ENCODE data around the gene TENM4.

The TENM4 gene

GRCh38 chr11:78906566-78906965 is 534.3 kb downstream of the TENM4 start:
- TF ChIP-seq REST (IDR thresholded peaks at IDR 0.05; ENCODE audit: insufficient read depth in 1 of 2, low read depth in 2 of 2, low read length in 2 of 2), result no peak
- TF ChIP-seq POLR2AphosphoS5 (IDR thresholded peaks at IDR 0.05; ENCODE audit: low read depth, low read length), result no peak
- TF ChIP-seq TAF1 (IDR thresholded peaks at IDR 0.05; ENCODE audit: borderline replicate concordance, insufficient read depth, low read length), result no peak
- no peak for TF ChIP-seq SIN3A (IDR thresholded peaks at IDR 0.05; ENCODE audit: borderline replicate concordance, insufficient read depth, low read length)
- no peak for TF ChIP-seq FOXP2 (optimal IDR thresholded peaks at IDR 0.05; ENCODE audit: borderline replicate concordance, extremely low read depth, extremely low read length, insufficient read depth)

GRCh38 chr11:78905756-78906155 is 535.1 kb downstream of the TENM4 start:
- no peak for TF ChIP-seq TAF1 (IDR thresholded peaks at IDR 0.05; ENCODE audit: borderline replicate concordance, insufficient read depth, low read length)
- TF ChIP-seq SIN3A (IDR thresholded peaks at IDR 0.05; ENCODE audit: borderline replicate concordance, insufficient read depth, low read length), result no peak
- no peak for TF ChIP-seq REST (IDR thresholded peaks at IDR 0.05; ENCODE audit: insufficient read depth in 1 of 2, low read depth in 2 of 2, low read length in 2 of 2)
- TF ChIP-seq POLR2AphosphoS5 (IDR thresholded peaks at IDR 0.05; ENCODE audit: low read depth, low read length), result no peak
- TF ChIP-seq FOXP2 (optimal IDR thresholded peaks at IDR 0.05; ENCODE audit: borderline replicate concordance, extremely low read depth, extremely low read length, insufficient read depth), result no peak

- TF ChIP-seq TAF1 (IDR thresholded peaks at IDR 0.05; ENCODE audit: borderline replicate concordance, insufficient read depth, low read length) (no peak), REST (IDR thresholded peaks at IDR 0.05; ENCODE audit: insufficient read depth in 1 of 2, low read depth in 2 of 2, low read length in 2 of 2) (no peak), SIN3A (IDR thresholded peaks at IDR 0.05; ENCODE audit: borderline replicate concordance, insufficient read depth, low read length) (no peak), POLR2AphosphoS5 (IDR thresholded peaks at IDR 0.05; ENCODE audit: low read depth, low read length) (no peak), FOXP2 (optimal IDR thresholded peaks at IDR 0.05; ENCODE audit: borderline replicate concordance, extremely low read depth, extremely low read length, insufficient read depth) (no peak)
Observed at GRCh38 chr11:78902771-78903507, 537.9 kb downstream of the TENM4 start.

- TF ChIP-seq REST (IDR thresholded peaks at IDR 0.05; ENCODE audit: insufficient read depth in 1 of 2, low read depth in 2 of 2, low read length in 2 of 2) (no peak), SIN3A (IDR thresholded peaks at IDR 0.05; ENCODE audit: borderline replicate concordance, insufficient read depth, low read length) (no peak), TAF1 (IDR thresholded peaks at IDR 0.05; ENCODE audit: borderline replicate concordance, insufficient read depth, low read length) (no peak), POLR2AphosphoS5 (IDR thresholded peaks at IDR 0.05; ENCODE audit: low read depth, low read length) (no peak), FOXP2 (optimal IDR thresholded peaks at IDR 0.05; ENCODE audit: borderline replicate concordance, extremely low read depth, extremely low read length, insufficient read depth) (no peak)
Observed at GRCh38 chr11:78901831-78902230, 539.0 kb downstream of the TENM4 start.
